Heart right ventricle (tissue), 16 donors: ENCODE measurements around the gene CDR2L. TPM values are rescaled to one million over a fixed set of nuclear protein-coding genes. Genes with fewer than 3 reads are reported as not detected.

ENCODE experiments used
- ATAC-seq, 8 donors: fragments of 200-7000 bp; cut with Tn5 transposase; one replicate each; pipeline ENCODE4 v1.9.1; 2020; ENCODE audit warnings: mild to moderate bottlenecking in 8 of 8, moderate library complexity in 8 of 8, moderate number of reproducible peaks in 1 of 8
- DNase-seq, 2 donors: peaks; one replicate each; pipeline ENCODE4 v3.0.0-alpha.2; 2020
- H3K27ac ChIP-seq, 10 donors: fragments of 200-600 bp; sonication (generic) in 2 of 10; one replicate each; pipeline versions ENCODE4 v1.5.0 to v1.8.0; 2020 to 2022; ENCODE audit warnings: mild to moderate bottlenecking in 3 of 10
- H3K27me3 ChIP-seq, 7 donors: fragments of 200-600 bp; one replicate each; pipeline ENCODE4 v1.8.0; 2021 to 2022; ENCODE audit warnings: mild to moderate bottlenecking in 2 of 7
- H3K36me3 ChIP-seq, 9 donors: fragments of 200-600 bp; sonication (generic) in 1 of 9; one replicate each; pipeline versions ENCODE4 v1.5.0 to v1.8.0; 2020 to 2022; ENCODE audit warnings: mild to moderate bottlenecking in 2 of 9
- H3K4me1 ChIP-seq, 9 donors: fragments of 200-600 bp; sonication (generic) in 1 of 9; one replicate each; pipeline versions ENCODE4 v1.5.0 to v1.8.0; 2020 to 2022; ENCODE audit warnings: mild to moderate bottlenecking in 4 of 9
- H3K4me3 ChIP-seq, 10 donors: fragments of 200-600 bp; sonication (generic) in 2 of 10; one replicate each; pipeline versions ENCODE4 v1.5.0 to v1.8.0; 2020 to 2022; ENCODE audit warnings: mild to moderate bottlenecking in 7 of 10, moderate library complexity in 2 of 10
- H3K9me3 ChIP-seq, 11 donors: fragments of 200-600 bp in 10 of 11; sonication (generic) in 2 of 11; one replicate each; pipeline versions ENCODE4 v1.5.0 to v1.8.0; 2013 to 2022; ENCODE audit warnings: mild to moderate bottlenecking in 2 of 11, control low read depth in 1 of 11, moderate library complexity in 1 of 11
- CTCF ChIP-seq, 9 donors: fragments of 200-600 bp; sonication (generic) in 2 of 9; IDR thresholded peaks; one replicate each; pipeline versions ENCODE4 v1.5.0 to v1.8.0; 2021 to 2022; ENCODE audit warnings: antibody characterized with exemption in 9 of 9, mild to moderate bottlenecking in 5 of 9, moderate library complexity in 1 of 9
- WGBS, 2 donors: extraction: QIAGEN DNeasy Blood & Tissue Kit; methylation state at CpG; one replicate each; pipeline ENCODE4 v1.1.7; 2013; ENCODE audit warnings: inconsistent platforms in 1 of 2; 5-methylcytosine and 5-hydroxymethylcytosine counted together
- intact Hi-C, 10 donors: fragments of 100-400 bp; cut with DNase I; formaldehyde crosslinking; loops; one replicate each; pipeline versions ENCODE4 v1.11.1 to v1.14.2; 2022
- polyA plus RNA-seq, 2 donors: library from polyadenylated mRNA; stranded (reverse); fragments of 200-250 nt; gene quantifications; one replicate each; pipeline ENCODE4 v1.2.3, GENCODE V29; 2013
- total RNA-seq, 10 donors: library from RNA; stranded (reverse); fragmentation: NEBNext Ultra II Directional in 3 of 10; extraction: Animal tissue kit (Norgen Biotek cat#: 25700) in 3 of 10; gene quantifications; one replicate each; pipeline versions ENCODE4 v1.2.1 to v1.2.4, GENCODE V29; 2021 to 2023
- donor health status: Arrhythmogenic right ventricular cardiomyopathy.
- donor health status: ischemic (EF 13 %, LVEDD 7.1; RV severe dilation, severe dysfunction).
- donor health status: healthy with polysubstance abuse.
- donor health status: DM: no; HTN: yes; CAD: no.
- donor health status: DM: no; HTN: no; CAD: no.
- donor health status: ischemic (EF 25% LVEDD 6.9; RV normal size, moderate dysfunction).
- donor health status: ischemic (EF 25% LVEDD 5.7; RV mildly dilated, moderate dysfunction).
- donor health status: healthy.
- donor health status: DM: yes; HTN: yes; CAD: no.
- donor health status: Ischemic cardiomyopathy.
- donor health status: ischemic (EF 35%, LVEDD 5.7; RV mildly dilated, moderate dysfunction).
- donor health status: nonischemic (EF 11% LVEDD 7.7; RV severe dilation, severe dysfunction).
- donor health status: DM: yes; HTN: yes; CAD: no.
- donor health status: PGD.
- donor health status: ischemic (EF 29% LVEDD 5.4; RV normal size, mild dysfunction).
- donor health status: nonischemic (EF 23%, LVEDD 6.1; RV moderate dilation, normal function).

The CDR2L gene
- total and polyA plus RNA-seq, 12 donors = 8.5 to 25.3 (median 14.7) TPM

- ATAC-seq = peak in 1 of 8 donors; percentile 11
- peaks cover 0 to 49% (median 0%) of the 10 kb centered on the region in 9 donors for H3K36me3 ChIP-seq
- peaks cover 0 to 6% (median 4%) of the 10 kb centered on the region in 9 donors for H3K4me1 ChIP-seq
- no peaks in the 10 kb centered on the region for H3K9me3 ChIP-seq
- no peaks in the 10 kb centered on the region for H3K27me3 ChIP-seq
- no peak for DNase-seq
- H3K27ac ChIP-seq = no peak overlapping the region
- intact Hi-C loops = loop anchor here in 9 of 10 donors (1.0 to 10.0 kb wide), 12 partner anchors 28 to 247 kb away; partner anchors contain the start of genes MRPL58 (in 7 of the 9) and NUP85 (in 2 of the 9)
- peak in 4 of 9 donors; percentile 8 to 25 (median 18) for TF ChIP-seq CTCF (IDR thresholded peaks at IDR 0.05)
- H3K4me3 ChIP-seq = no peak overlapping the region
- WGBS, 2 donors = 50 to 55% methylated on average over 19 of the region's 19 CpGs
Measured at GRCh38 chr17:74960570-74961342, 26.7 kb upstream of the CDR2L start.

- intact Hi-C loops = loop anchor here in 9 of 10 donors (1.0 to 10.0 kb wide), 12 partner anchors 26 to 245 kb away; partner anchors contain the start of genes MRPL58 (in 7 of the 9) and NUP85 (in 2 of the 9)
- H3K9me3 ChIP-seq = no peaks in the 10 kb centered on the region
- H3K4me1 ChIP-seq = peaks cover 0 to 6% (median 4%) of the 10 kb centered on the region in 9 donors
- H3K27ac ChIP-seq = no peak overlapping the region
- no peaks in the 10 kb centered on the region for H3K27me3 ChIP-seq
- DNase-seq (peak; percentile 85 to 90), ATAC-seq (peak; percentile 79 to 93 (median 90))
- WGBS, 2 donors = 40 to 47% methylated on average over 23 of the region's 23 CpGs
- H3K4me3 ChIP-seq = no peak overlapping the region
- peak; percentile 67 to 87 (median 83) for TF ChIP-seq CTCF (IDR thresholded peaks at IDR 0.05)
- peaks cover 0 to 40% (median 0%) of the 10 kb centered on the region in 9 donors for H3K36me3 ChIP-seq
Measured at GRCh38 chr17:74961657-74962350, 25.6 kb upstream of the CDR2L start.

- 91 to 95% methylated on average over 18 of the region's 18 CpGs for WGBS, 2 donors
- Histone ChIP-seq H3K4me1 (peaks cover 0 to 6% (median 4%) of the 10 kb centered on the region in 9 donors), H3K4me3 (no peak overlapping the region), H3K27ac (no peak overlapping the region), H3K9me3 (no peaks in the 10 kb centered on the region), H3K27me3 (no peaks in the 10 kb centered on the region), H3K36me3 (peaks cover 0 to 30% (median 0%) of the 10 kb centered on the region in 9 donors)
- intact Hi-C loops = loop anchor here in 9 of 10 donors (5.0 to 10.0 kb wide), 7 partner anchors 44 to 244 kb away; partner anchors contain the start of genes MRPL58 (in 6 of the 9) and NUP85 (in 2 of the 9)
- no peak for TF ChIP-seq CTCF (IDR thresholded peaks at IDR 0.05)
- ATAC-seq (no peak), DNase-seq (no peak)
Measured at GRCh38 chr17:74962622-74963394, 24.6 kb upstream of the CDR2L start.
